Liver (tissue), 9 donors: ENCODE data around the gene RBM15B. TPM values are rescaled to one million over a fixed set of nuclear protein-coding genes. Genes with fewer than 3 reads are reported as not detected.

Experiments
- DNase-seq: peaks from one replicate; pipeline ENCODE4 v3.0.0-alpha.2; 2017; ENCODE audit warnings: low spot score
- H3K27ac ChIP-seq, 2 donors: one replicate each; pipeline ENCODE4 v1.7.0; 2013; ENCODE audit warnings: inconsistent platforms in 2 of 2, low read length in 2 of 2, control low read depth in 1 of 2, low read depth in 1 of 2, mild to moderate bottlenecking in 1 of 2
- H3K27me3 ChIP-seq, 4 donors: one replicate each; pipeline versions ENCODE4 v1.6.1 to v1.7.0; 2013; ENCODE audit warnings: low read length in 3 of 4, inconsistent platforms in 1 of 4, mild to moderate bottlenecking in 1 of 4, moderate library complexity in 1 of 4; ENCODE audit not compliant: control insufficient read depth in 4 of 4, insufficient read depth in 4 of 4
- H3K36me3 ChIP-seq, 4 donors: one replicate each; pipeline versions ENCODE4 v1.6.1 to v1.7.0; 2013; ENCODE audit warnings: low read length in 3 of 4, mild to moderate bottlenecking in 3 of 4, low read depth in 1 of 4, moderate library complexity in 1 of 4; ENCODE audit not compliant: control insufficient read depth in 4 of 4, insufficient read depth in 3 of 4
- H3K4me1 ChIP-seq, 4 donors: one replicate each; pipeline versions ENCODE4 v1.6.1 to v1.7.0; 2013; ENCODE audit warnings: low read length in 3 of 4, mild to moderate bottlenecking in 3 of 4, moderate library complexity in 1 of 4; ENCODE audit not compliant: control insufficient read depth in 4 of 4, insufficient read depth in 4 of 4
- H3K4me3 ChIP-seq, 3 donors: one replicate each; pipeline versions ENCODE4 v1.6.1 to v1.7.0; 2013; ENCODE audit warnings: low read length in 3 of 3, control low read depth in 1 of 3, low read depth in 1 of 3, mild to moderate bottlenecking in 1 of 3
- H3K9ac ChIP-seq, 2 donors: one replicate each; pipeline ENCODE4 v1.7.0; 2013; ENCODE audit warnings: low read length in 2 of 2, mild to moderate bottlenecking in 2 of 2, moderate library complexity in 2 of 2, control low read depth in 1 of 2, low read depth in 1 of 2
- H3K9me3 ChIP-seq, 4 donors: one replicate each; pipeline versions ENCODE4 v1.6.1 to v1.7.0; 2013; ENCODE audit warnings: low read length in 3 of 4; ENCODE audit not compliant: control insufficient read depth in 4 of 4
- EGR1 ChIP-seq, 2 donors: IDR thresholded peaks; 2 replicates each; pipeline ENCODE4 v1.6.1; 2016 to 2018; ENCODE audit warnings: antibody characterized with exemption in 2 of 2, low read depth in 2 of 2
- FOXA2 ChIP-seq: IDR thresholded peaks from 2 replicates; pipeline ENCODE4 v1.6.1; 2016; ENCODE audit warnings: antibody characterized with exemption
- GABPA ChIP-seq, 2 donors: IDR thresholded peaks in 1 of 2; conservative IDR thresholded peaks in 1 of 2; 2 replicates each; pipeline ENCODE4 v1.6.1; 2016; ENCODE audit warnings: antibody characterized with exemption in 2 of 2, mild to moderate bottlenecking in 1 of 2, moderate library complexity in 1 of 2
- HNF4A ChIP-seq, 2 donors: conservative IDR thresholded peaks; 2 replicates each; pipeline ENCODE4 v1.6.1; 2016; ENCODE audit warnings: antibody characterized with exemption in 2 of 2, mild to moderate bottlenecking in 2 of 2
- HNF4G ChIP-seq: IDR thresholded peaks from 2 replicates; pipeline ENCODE4 v1.6.1; 2016; ENCODE audit warnings: antibody characterized with exemption
- JUND ChIP-seq, 2 donors: IDR thresholded peaks; 2 replicates each; pipeline ENCODE4 v1.6.1; 2016; ENCODE audit warnings: antibody characterized with exemption in 2 of 2
- NR2F2 ChIP-seq: IDR thresholded peaks from 2 replicates; pipeline ENCODE4 v1.6.1; 2016; ENCODE audit warnings: antibody characterized with exemption
- RAD21 ChIP-seq, 2 donors: IDR thresholded peaks; 2 replicates each; pipeline ENCODE4 v1.6.1; 2016; ENCODE audit warnings: antibody characterized with exemption in 2 of 2, mild to moderate bottlenecking in 2 of 2
- RXRA ChIP-seq, 2 donors: IDR thresholded peaks; 2 replicates each; pipeline ENCODE4 v1.6.1; 2017 to 2018; ENCODE audit warnings: antibody characterized with exemption in 2 of 2, mild to moderate bottlenecking in 1 of 2
- SP1 ChIP-seq: IDR thresholded peaks from 2 replicates; pipeline ENCODE4 v1.6.1; 2018; ENCODE audit warnings: antibody characterized with exemption, mild to moderate bottlenecking
- TAF1 ChIP-seq: conservative IDR thresholded peaks from 2 replicates; pipeline ENCODE4 v1.6.1; 2016; ENCODE audit warnings: antibody characterized with exemption, mild to moderate bottlenecking
- YY1 ChIP-seq: IDR thresholded peaks from 2 replicates; pipeline ENCODE4 v1.6.1; 2016; ENCODE audit warnings: antibody characterized with exemption, mild to moderate bottlenecking
- ZBTB33 ChIP-seq: IDR thresholded peaks from 2 replicates; pipeline ENCODE4 v1.6.1; 2016; ENCODE audit warnings: antibody characterized with exemption
- WGBS: extraction: QIAGEN DNeasy Blood & Tissue Kit; methylation state at CpG from one replicate; pipeline ENCODE4 v1.1.7; 2013; 5-methylcytosine and 5-hydroxymethylcytosine counted together
- polyA plus RNA-seq, 2 donors: library from polyadenylated mRNA; stranded (reverse) in 1 of 2; unstranded in 1 of 2; fragments of 200-250 nt in 1 of 2; fragments of >200 nt in 1 of 2; fragmentation: Nextera tagmentation in 1 of 2; extraction: Ambion mirVana in 1 of 2; gene quantifications; one replicate each; pipeline versions ENCODE4 v1.2.1 to v1.2.3, GENCODE V29; 2013 to 2015
- total RNA-seq, 2 donors: library from RNA; depleted of rRNA; stranded (reverse); fragments of >200 nt; gene quantifications; one replicate each; pipeline ENCODE4 v1.2.3, GENCODE V29; 2014
- TF ChIP-seq, protein P1 (sequence below): IDR thresholded peaks from 2 replicates; pipeline ENCODE4 v1.6.1; 2016; ENCODE audit warnings: antibody characterized with exemption
- TF ChIP-seq, protein P2 (sequence below): IDR thresholded peaks from 2 replicates; pipeline ENCODE4 v1.6.1; 2016; ENCODE audit warnings: antibody characterized with exemption, mild to moderate bottlenecking
- TF ChIP-seq, protein P3 (sequence below): IDR thresholded peaks from 2 replicates; pipeline ENCODE4 v1.6.1; 2016; ENCODE audit warnings: antibody characterized with exemption
- TF ChIP-seq, protein P4 (sequence below): fragments of 150-350 bp; IDR thresholded peaks from 2 replicates; pipeline ENCODE4 v1.5.1; 2017; ENCODE audit warnings: improper control_type of control experiment, low read depth, low read length; ENCODE audit not compliant: missing input control
- donor health status: healthy.
- donor health status: healthy.
- donor health status: healthy.
- donor health status: healthy.
- donor health status: healthy.

RBM15B gene
- total and polyA plus RNA-seq, 4 donors = 2.3 to 14.8 (median 10.0) TPM

GRCh38 chr3:51393564-51393963 is 2.5 kb downstream of the RBM15B start:
- H3K9ac ChIP-seq = no peak overlapping the region
- no peak overlapping the region for H3K4me3 ChIP-seq
- H3K36me3 ChIP-seq = peaks cover 12 to 47% (median 17%) of the 10 kb centered on the region in 4 donors
- H3K4me1 ChIP-seq = peaks cover 13 to 49% (median 37%) of the 10 kb centered on the region in 4 donors
- H3K9me3 ChIP-seq = no peaks in the 10 kb centered on the region
- WGBS = 96% methylated on average over 14 of the region's 14 CpGs
- no peak for TF ChIP-seq HNF4A (conservative IDR thresholded peaks at IDR 0.05)
- no peak for TF ChIP-seq NR2F2
- TF ChIP-seq YY1 = no peak
- TF ChIP-seq, protein P1, sequence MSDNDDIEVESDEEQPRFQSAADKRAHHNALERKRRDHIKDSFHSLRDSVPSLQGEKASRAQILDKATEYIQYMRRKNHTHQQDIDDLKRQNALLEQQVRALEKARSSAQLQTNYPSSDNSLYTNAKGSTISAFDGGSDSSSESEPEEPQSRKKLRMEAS = no peak
- TF ChIP-seq HNF4G = no peak
- TF ChIP-seq RXRA (IDR thresholded peaks at IDR 0.05) = no peak
- TF ChIP-seq SP1 = no peak
- TF ChIP-seq, protein P2, sequence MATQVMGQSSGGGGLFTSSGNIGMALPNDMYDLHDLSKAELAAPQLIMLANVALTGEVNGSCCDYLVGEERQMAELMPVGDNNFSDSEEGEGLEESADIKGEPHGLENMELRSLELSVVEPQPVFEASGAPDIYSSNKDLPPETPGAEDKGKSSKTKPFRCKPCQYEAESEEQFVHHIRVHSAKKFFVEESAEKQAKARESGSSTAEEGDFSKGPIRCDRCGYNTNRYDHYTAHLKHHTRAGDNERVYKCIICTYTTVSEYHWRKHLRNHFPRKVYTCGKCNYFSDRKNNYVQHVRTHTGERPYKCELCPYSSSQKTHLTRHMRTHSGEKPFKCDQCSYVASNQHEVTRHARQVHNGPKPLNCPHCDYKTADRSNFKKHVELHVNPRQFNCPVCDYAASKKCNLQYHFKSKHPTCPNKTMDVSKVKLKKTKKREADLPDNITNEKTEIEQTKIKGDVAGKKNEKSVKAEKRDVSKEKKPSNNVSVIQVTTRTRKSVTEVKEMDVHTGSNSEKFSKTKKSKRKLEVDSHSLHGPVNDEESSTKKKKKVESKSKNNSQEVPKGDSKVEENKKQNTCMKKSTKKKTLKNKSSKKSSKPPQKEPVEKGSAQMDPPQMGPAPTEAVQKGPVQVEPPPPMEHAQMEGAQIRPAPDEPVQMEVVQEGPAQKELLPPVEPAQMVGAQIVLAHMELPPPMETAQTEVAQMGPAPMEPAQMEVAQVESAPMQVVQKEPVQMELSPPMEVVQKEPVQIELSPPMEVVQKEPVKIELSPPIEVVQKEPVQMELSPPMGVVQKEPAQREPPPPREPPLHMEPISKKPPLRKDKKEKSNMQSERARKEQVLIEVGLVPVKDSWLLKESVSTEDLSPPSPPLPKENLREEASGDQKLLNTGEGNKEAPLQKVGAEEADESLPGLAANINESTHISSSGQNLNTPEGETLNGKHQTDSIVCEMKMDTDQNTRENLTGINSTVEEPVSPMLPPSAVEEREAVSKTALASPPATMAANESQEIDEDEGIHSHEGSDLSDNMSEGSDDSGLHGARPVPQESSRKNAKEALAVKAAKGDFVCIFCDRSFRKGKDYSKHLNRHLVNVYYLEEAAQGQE = no peak
- TF ChIP-seq TAF1 = no peak
- TF ChIP-seq EGR1 (IDR thresholded peaks at IDR 0.05; ENCODE audit: low read depth in 2 of 2) = no peak
- no peak for TF ChIP-seq JUND (IDR thresholded peaks at IDR 0.05)
- no peak for TF ChIP-seq FOXA2
- TF ChIP-seq, protein P3, sequence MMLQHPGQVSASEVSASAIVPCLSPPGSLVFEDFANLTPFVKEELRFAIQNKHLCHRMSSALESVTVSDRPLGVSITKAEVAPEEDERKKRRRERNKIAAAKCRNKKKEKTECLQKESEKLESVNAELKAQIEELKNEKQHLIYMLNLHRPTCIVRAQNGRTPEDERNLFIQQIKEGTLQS = no peak
- TF ChIP-seq, protein P4, sequence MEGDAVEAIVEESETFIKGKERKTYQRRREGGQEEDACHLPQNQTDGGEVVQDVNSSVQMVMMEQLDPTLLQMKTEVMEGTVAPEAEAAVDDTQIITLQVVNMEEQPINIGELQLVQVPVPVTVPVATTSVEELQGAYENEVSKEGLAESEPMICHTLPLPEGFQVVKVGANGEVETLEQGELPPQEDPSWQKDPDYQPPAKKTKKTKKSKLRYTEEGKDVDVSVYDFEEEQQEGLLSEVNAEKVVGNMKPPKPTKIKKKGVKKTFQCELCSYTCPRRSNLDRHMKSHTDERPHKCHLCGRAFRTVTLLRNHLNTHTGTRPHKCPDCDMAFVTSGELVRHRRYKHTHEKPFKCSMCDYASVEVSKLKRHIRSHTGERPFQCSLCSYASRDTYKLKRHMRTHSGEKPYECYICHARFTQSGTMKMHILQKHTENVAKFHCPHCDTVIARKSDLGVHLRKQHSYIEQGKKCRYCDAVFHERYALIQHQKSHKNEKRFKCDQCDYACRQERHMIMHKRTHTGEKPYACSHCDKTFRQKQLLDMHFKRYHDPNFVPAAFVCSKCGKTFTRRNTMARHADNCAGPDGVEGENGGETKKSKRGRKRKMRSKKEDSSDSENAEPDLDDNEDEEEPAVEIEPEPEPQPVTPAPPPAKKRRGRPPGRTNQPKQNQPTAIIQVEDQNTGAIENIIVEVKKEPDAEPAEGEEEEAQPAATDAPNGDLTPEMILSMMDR = no peak
- TF ChIP-seq RAD21 (IDR thresholded peaks at IDR 0.05) = no peak
- TF ChIP-seq GABPA (IDR thresholded peaks at IDR 0.05 in 1 of 2, conservative IDR thresholded peaks at IDR 0.05 in 1 of 2) = no peak
- TF ChIP-seq ZBTB33 = no peak
- no peak for DNase-seq
- no peaks in the 10 kb centered on the region for H3K27me3 ChIP-seq
- H3K27ac ChIP-seq = no peak overlapping the region
